Measurements from ENCODE around the gene B3GNT3.

Gene B3GNT3

DNA sequence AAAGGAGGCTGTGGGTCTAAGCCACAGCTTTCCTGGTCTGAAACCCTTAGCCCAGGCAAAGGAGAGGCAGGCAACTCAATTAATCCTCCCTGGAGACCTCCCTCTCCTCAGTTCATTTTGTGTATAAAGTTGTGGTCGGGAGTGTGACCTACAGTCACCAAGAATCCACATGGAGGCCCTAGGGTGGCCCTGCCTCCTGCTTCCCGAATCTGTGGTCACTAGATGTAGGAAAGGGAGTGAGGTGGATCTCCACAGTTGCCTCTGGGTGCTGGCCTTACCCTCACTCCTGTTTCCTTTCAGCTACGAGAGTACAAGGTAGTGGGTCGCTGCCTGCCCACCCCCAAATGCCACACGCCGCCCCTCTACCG, 66.0 kb downstream of the B3GNT3 start:
- no peak for DNase-seq (ENCODE audit: low read depth)

DNA sequence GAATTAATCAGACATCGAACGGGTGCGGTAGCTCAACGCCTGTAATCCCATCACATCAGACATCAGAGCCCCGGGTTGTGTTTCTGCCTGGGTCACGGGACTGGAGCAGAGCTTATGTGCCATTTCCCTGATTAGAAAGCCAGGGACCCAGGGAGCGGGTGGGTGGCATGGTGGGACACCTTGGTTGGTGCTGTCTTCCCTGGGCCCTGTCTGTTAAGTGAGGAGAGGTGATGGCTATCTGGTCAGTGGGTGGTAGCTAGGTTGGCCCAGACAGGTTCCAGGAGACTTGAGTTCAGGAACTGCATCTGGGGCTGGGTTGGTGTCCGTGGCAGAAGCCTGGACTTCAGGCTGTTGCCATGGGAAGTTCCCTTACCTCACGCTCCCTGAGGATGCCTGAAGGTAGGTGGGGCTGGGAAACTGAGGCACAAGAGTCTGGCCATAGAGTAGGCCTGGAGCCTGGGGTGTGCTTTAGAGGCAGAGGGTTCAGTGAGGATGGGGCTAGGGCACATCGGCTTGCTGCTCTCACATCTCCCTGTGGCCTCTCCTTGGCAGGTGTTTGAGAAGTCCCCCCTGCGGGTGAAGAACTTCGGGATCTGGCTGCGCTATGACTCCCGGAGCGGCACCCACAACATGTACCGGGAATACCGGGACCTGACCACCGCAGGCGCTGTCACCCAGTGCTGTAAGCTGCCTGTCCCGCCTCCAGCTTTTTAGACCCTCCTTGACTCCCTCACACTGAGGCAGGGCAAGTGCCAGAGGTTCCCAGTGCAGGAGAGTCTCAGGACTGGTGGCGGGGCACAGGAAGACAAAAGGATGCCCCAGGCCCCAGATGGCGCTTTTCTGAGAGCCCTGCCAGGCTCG, 66.8 kb downstream of the B3GNT3 start:
- DNase-seq (ENCODE audit: low read depth), result no peak

DNA sequence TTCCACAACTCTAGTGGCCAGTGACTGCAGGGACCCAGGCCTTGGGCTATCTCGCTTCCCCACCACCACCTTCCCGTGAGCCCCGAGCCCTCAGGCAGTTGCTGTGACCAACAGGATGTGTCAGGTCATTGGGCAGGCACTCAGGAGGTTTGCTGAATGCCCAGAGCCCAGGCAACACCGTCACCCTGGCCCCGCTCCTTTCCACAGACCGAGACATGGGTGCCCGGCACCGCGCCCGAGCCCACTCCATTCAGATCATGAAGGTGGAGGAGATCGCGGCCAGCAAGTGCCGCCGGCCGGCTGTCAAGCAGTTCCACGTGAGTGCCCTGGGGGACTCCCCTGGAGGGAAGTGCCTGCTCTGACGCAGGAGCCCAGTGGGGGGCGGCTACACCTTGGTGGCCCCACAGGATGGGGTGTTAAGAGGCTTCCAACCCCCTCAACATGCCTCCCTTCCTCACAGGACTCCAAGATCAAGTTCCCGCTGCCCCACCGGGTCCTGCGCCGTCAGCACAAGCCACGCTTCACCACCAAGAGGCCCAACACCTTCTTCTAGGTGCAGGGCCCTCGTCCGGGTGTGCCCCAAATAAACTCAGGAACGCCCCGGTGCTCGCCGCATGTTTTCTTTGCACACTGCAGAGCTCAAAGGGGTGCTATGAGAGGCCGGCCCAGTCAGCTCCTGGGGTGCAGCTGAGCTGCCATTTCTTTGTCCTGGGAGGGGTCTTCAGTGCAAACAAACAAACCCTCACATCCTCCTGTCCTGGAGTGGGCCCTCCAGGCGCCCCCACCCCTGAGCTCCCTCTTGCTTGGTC, 68.0 kb downstream of the B3GNT3 start:
- no peak for DNase-seq (ENCODE audit: low read depth)
